GM12878 (cell line): Measurements from ENCODE around the gene LIMS1. TPM values are rescaled to one million over a fixed set of nuclear protein-coding genes. Genes with fewer than 3 reads are reported as not detected.

Source experiments
- BACH1 ChIP-seq: fragments of 450-650 bp; IDR thresholded peaks from 2 replicates; pipeline ENCODE4 v1.6.1; 2017; ENCODE audit warnings: mild to moderate bottlenecking, borderline replicate concordance
- CBFB ChIP-seq: IDR thresholded peaks from 2 replicates; pipeline ENCODE4 v1.6.1; 2016; ENCODE audit warnings: antibody characterized with exemption, low read depth
- CREM ChIP-seq: IDR thresholded peaks from 2 replicates; pipeline ENCODE4 v1.6.1; 2014; ENCODE audit warnings: antibody characterized with exemption, low read depth
- CTCF ChIP-seq, 3 experiments: IDR thresholded peaks in 2 of 3; conservative IDR thresholded peaks in 1 of 3; 2 replicates each; pipeline ENCODE4 v1.5.1; 2011; ENCODE audit warnings: low read depth in 3 of 3, low read length in 3 of 3, mild to moderate bottlenecking in 3 of 3, control low read depth in 2 of 3, moderate library complexity in 2 of 3, inconsistent platforms in 1 of 3, mixed read lengths in 1 of 3; ENCODE audit not compliant: control insufficient read depth in 2 of 3, insufficient read depth in 1 of 3; ENCODE audit errors: extremely low read depth in 1 of 3
- EGR1 ChIP-seq, 2 experiments: IDR thresholded peaks; 1 replicate in 1 of 2; 2 replicates in 1 of 2; pipeline ENCODE4 v1.6.1; 2011 to 2012; ENCODE audit warnings: low read depth in 2 of 2, low read length in 2 of 2, borderline replicate concordance in 1 of 2, mild to moderate bottlenecking in 1 of 2, moderate library complexity in 1 of 2
- HDAC2 ChIP-seq: fragments of 200-600 bp; sonication (generic); IDR thresholded peaks from 2 replicates; pipeline ENCODE4 v1.6.1; 2017
- HDGF ChIP-seq: fragments of 450-650 bp; IDR thresholded peaks from 2 replicates; pipeline ENCODE4 v1.6.1; 2016; ENCODE audit warnings: antibody characterized with exemption
- IRF4 ChIP-seq: IDR thresholded peaks from 2 replicates; pipeline ENCODE4 v1.6.1; 2011; ENCODE audit warnings: low read depth, low read length
- IRF5 ChIP-seq: fragments of 450-650 bp; IDR thresholded peaks from 2 replicates; pipeline ENCODE4 v1.6.1; 2017; ENCODE audit warnings: borderline replicate concordance
- KAT2A ChIP-seq: conservative IDR thresholded peaks from 2 replicates; pipeline ENCODE4 v1.6.1; 2011; ENCODE audit warnings: low read depth, low read length; ENCODE audit not compliant: control insufficient read depth
- MAX ChIP-seq: IDR thresholded peaks from 2 replicates; pipeline ENCODE4 v1.6.1; 2012; ENCODE audit warnings: low read depth, low read length, improper control_type of control experiment
- MLLT1 ChIP-seq: fragments of 450-650 bp; IDR thresholded peaks from 2 replicates; pipeline ENCODE4 v1.6.1; 2016; ENCODE audit warnings: mild to moderate bottlenecking
- MTA3 ChIP-seq: IDR thresholded peaks from 2 replicates; pipeline ENCODE4 v1.6.1; 2012; ENCODE audit warnings: low read length, inconsistent platforms, borderline replicate concordance
- MYB ChIP-seq: fragments of 150-350 bp; IDR thresholded peaks from 2 replicates; pipeline ENCODE4 v1.6.1; 2014; ENCODE audit warnings: mild to moderate bottlenecking, low read depth, low read length, borderline replicate concordance
- NR2C1 ChIP-seq: fragments of 450-650 bp; IDR thresholded peaks from 2 replicates; pipeline ENCODE4 v1.6.1; 2017; ENCODE audit warnings: antibody characterized with exemption, mild to moderate bottlenecking, moderate library complexity
- RFX5 ChIP-seq: IDR thresholded peaks from 2 replicates; pipeline ENCODE4 v1.6.1; 2011; ENCODE audit warnings: low read depth, low read length, improper control_type of control experiment
- SMAD5 ChIP-seq: IDR thresholded peaks from 2 replicates; pipeline ENCODE4 v1.6.1; 2016; ENCODE audit warnings: antibody characterized with exemption, low read depth
- SP1 ChIP-seq: IDR thresholded peaks from one replicate; pipeline ENCODE4 v1.6.1; 2011; ENCODE audit warnings: low read depth, low read length
- STAT1 ChIP-seq: fragments of 450-650 bp; conservative IDR thresholded peaks from 2 replicates; pipeline ENCODE4 v1.6.1; 2014; ENCODE audit warnings: antibody characterized with exemption, mild to moderate bottlenecking
- TBL1XR1 ChIP-seq: IDR thresholded peaks from 2 replicates; pipeline ENCODE4 v1.6.1; 2012; ENCODE audit warnings: low read depth, low read length, improper control_type of control experiment
- ZNF217 ChIP-seq: fragments of 450-650 bp; IDR thresholded peaks from 2 replicates; pipeline ENCODE4 v1.6.1; 2017; ENCODE audit warnings: antibody characterized with exemption, mild to moderate bottlenecking
- ZNF384 ChIP-seq: IDR thresholded peaks from 2 replicates; pipeline ENCODE4 v1.6.1; 2012; ENCODE audit warnings: low read depth, mild to moderate bottlenecking, low read length, improper control_type of control experiment, borderline replicate concordance
- ZNF687 ChIP-seq: fragments of 450-650 bp; IDR thresholded peaks from 2 replicates; pipeline ENCODE4 v1.6.1; 2017; ENCODE audit warnings: mild to moderate bottlenecking, moderate library complexity
- polyA plus RNA-seq, 11 experiments: library from polyadenylated mRNA; depleted of rRNA in 4 of 11; unstranded in 6 of 11; stranded (reverse) in 5 of 11; fragments of >200 nt; fragmentation: Nextera tagmentation in 4 of 11; fragmentation: Illumina TruSeq in 1 of 11; extraction: Ambion mirVana in 4 of 11; extraction: Trizol in 1 of 11; gene quantifications; 1 replicate in 1 of 11; 2 replicates in 10 of 11; pipeline versions ENCODE4 v1.2.1 to v1.2.3, GENCODE V29; 2011 to 2016; ENCODE audit warnings: inconsistent platforms in 2 of 11, missing spikeins in 2 of 11, low read depth in 1 of 11
- total RNA-seq, 4 experiments: library from RNA; depleted of rRNA in 3 of 4; stranded (reverse); fragments of >200 nt in 3 of 4; fragmentation: Illumina TruSeq in 1 of 4; extraction: Trizol in 1 of 4; gene quantifications; 2 replicates each; pipeline versions ENCODE4 v1.2.1 to v1.2.3, GENCODE V29; 2013 to 2021

The LIMS1 gene
- total and polyA plus RNA-seq, 10 of the 15 experiments (the other 5 are each of a cell fraction or from before 2014, with no cell fraction given) = 15.7 to 98.1 (median 43.9) TPM

- TF ChIP-seq SMAD5 (no peak), KAT2A (no peak), ZNF217 (peak; percentile 96), MLLT1 (peak; percentile 71; the same call in 1 of the 2 replicates), STAT1 (no peak), MAX (peak; percentile 72; the same call in 1 of the 2 replicates), HDAC2 (no peak), EGR1 (IDR thresholded peaks at IDR 0.05; ENCODE audit: borderline replicate concordance in 1 of 2, low read depth in 2 of 2, low read length in 2 of 2) (peak in 1 of 2 experiments; percentile 62; a peak in 2 of 3 replicates), RFX5 (no peak), BACH1 (peak; percentile 82), ZNF687 (peak; percentile 99), ZNF384 (no peak), TBL1XR1 (peak; percentile 93), SP1 (peak; percentile 76), IRF5 (no peak), CREM (peak; percentile 81), CBFB (peak; percentile 85), IRF4 (peak; percentile 90), MYB (no peak), NR2C1 (peak; percentile 52), CTCF (IDR thresholded peaks at IDR 0.05 in 2 of 3, conservative IDR thresholded peaks at IDR 0.05 in 1 of 3; ENCODE audit: control insufficient read depth in 2 of 3, extremely low read depth in 1 of 3, insufficient read depth in 1 of 3, low read depth in 3 of 3, low read length in 3 of 3) (no peak), HDGF (no peak), MTA3 (peak; percentile 86)
These were observed 78.4 kb downstream of the LIMS1 start (continued) for GRCh38 chr2:108612514-108613183.
